GM10847 (cell line): ENCODE measurements around the gene CHD9.
A peak's percentile ranks its signal among the peaks of the same experiment; 100 is the strongest.

Experiments used
- POLR2A ChIP-seq: IDR thresholded peaks from 2 replicates; pipeline ENCODE4 v1.6.1; 2011; ENCODE audit not compliant: insufficient read length; ENCODE audit errors: extremely low read depth

The CHD9 gene

DNA sequence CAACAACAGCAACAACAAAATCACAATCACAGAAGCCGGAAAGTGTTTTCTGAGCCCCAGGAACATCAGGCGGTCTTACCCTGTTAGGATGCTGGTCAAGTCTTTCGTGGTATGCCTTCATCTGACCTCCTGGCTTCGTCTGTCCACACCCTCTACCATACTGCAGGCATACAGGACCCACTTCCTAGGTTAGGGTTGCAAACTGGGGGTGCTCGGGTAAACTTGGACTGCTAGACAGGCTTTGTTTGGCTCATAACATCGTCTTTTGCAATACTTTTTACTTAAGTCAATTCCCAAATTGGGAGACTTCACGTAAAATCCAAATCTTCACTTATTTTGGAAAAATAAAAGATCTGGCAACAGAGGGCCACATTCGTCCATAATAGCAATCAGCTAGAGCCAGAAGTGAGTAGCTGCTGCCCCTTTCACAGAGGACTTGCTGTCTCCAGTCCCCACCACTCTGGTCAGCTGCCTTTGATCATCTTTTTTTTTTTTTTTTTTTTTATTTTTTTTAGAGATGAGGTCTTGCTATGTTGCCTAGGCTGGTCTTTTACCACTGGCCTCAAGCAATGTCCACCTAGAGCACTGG is 30.0 kb downstream of the CHD9 start:
- TF ChIP-seq POLR2A = no peak

DNA sequence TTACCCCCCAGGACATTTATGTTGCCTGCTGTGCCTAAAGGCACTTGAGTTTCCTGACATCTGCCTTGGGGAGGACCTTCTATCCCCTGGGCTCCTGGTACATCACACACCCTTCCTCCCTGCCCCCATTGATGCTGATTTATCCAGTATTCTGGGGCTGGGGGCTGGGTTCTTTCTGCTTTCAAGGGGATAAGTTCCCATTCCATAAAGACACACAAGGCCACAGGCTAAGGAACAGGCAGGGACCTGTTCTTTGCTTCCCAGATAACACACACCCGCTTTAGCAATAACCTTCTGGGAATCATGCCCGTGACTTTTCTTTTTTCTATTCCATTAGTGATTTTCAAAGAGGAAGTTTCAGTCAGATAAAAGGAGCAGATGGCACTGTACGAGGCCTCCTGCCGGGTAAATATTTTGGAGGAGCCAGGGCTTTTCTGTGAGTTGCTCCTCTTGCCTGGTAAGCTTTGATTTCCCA is 30.6 kb downstream of the CHD9 start:
- no peak for TF ChIP-seq POLR2A

DNA sequence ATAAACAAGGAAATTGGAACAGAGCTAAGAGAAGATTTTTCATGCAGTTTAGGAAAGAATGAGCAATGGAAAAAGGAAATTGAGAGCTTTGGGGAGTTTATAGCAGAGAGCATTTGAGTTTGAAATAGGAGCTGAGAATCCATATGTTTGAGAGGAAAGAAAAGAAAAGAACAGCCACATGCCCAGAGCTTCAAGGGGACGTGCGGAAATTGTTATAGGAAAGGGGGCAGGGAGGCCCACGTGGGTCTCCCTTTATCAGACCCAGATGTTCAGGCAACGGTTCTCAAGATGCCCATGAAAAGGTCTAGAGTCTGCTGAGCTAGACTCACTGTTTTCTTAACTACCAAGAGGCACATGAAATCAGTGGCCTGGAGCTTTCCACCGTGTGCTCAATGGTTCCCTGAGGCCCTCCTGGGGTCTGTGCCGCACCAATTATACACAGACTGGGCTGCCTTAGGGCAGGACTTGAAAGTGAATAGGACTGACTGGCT is 31.2 kb downstream of the CHD9 start:
- no peak for TF ChIP-seq POLR2A

DNA sequence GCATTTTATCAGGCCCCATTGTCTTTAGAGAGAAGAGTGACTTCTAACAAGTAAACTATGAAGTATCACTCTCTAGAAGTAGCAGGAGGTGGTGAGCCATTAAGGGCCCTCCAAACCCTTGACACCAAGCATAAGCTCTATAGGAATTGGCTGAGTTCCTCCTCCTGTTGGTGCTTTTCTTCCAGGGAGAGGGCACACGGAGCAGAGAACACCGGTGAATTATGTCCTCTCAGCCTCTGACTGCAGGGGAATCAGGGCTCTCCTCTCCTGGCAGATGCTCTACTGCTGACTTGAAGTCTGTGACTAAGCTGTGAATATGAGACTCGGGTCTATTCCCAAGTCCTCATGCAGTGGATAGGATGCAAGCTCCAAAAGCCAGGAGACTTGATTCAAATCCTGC is 32.3 kb downstream of the CHD9 start:
- no peak for TF ChIP-seq POLR2A

DNA sequence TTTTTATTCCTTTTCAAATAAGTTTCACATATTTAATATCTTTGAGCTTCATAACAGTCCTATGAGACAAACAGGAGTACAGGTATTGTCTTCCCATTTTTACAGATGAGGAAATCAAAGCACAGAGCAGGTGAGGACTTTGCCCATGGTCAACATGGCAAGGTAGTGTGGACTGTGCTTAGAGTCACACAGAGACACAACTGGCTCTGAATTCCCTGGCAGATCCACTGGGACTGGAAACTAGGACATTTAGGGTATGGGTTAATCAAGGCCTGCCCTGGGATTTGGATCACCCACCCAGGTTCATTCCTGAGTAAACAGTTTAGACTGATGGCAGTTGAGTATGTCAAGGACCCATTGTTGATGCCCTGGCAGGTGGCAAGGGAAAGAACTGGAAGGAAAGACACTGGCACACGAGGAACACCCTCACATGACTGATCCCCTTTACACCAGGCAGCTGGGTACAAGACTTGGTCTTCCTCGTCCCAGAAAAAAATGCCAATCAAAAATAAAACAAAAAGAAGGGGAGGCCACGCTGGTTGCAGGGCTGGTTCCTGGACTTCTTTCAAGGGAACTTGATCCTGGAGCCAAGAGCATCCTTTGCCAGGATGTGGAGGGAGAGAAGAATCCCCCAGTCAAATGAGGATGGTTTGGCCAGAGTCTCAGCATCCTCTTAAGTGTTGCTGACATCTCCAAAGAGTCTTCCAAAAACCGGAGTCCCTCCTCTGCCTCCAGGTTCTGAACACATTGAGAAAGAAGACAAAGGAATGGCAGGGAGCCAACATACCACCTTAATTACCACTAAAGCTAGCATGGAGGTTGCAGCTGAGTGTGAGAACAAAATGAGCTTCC is 34.9 kb downstream of the CHD9 start:
- TF ChIP-seq POLR2A = no peak

DNA sequence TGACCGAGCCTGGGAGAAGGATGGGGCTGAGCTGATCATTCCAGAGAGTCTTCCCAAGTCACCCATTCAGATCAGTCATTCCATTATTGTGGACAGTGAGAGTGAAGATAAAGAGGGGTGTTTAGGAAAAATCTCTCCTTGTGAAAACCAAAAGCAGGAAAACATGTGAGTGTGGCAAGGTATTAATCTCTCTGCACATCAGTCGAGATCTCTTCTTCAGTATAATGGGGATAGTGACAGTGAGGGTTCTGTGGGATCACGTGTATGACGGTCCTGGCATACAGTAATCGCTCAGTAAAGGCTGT is 35.4 kb downstream of the CHD9 start:
- no peak for TF ChIP-seq POLR2A

DNA sequence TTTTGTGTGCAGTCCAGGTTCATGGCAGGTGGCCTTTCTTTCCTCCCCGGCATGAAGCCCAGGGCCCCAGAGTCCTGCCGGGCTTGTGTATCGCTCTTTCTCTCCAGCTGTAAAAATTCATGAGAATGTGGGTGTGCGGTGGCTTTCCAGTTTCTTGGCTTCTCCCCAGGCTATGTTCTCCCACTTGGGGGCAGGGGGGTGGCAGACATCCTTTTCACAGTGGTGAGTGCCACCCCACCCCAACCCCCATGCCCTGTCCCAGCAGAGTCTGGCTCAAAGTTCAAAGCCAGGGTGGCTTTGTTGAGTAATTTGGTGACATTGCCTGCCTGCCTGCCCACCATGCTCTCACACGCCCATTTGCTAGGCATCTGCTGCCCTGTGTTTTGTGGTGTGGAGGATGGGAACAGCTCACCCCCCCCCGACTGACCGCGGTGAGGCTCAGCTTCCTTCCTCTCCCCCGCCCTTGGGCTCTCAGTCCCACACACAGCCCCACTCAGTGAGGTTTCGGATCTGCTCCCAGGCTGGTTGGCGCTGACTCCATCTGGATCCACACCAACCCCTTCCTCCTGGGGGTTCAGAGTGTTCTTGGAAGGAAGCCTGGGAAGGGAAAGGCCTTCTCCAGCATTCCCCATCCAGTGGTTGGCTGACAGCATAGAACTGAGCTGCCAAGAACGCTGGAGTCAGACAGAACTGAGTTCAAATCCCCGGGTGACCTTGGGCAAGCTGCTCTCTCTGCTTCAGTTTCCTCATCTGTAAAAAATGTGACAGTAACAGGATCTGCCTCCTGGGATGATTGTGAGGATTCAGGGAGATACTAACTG is 36.0 kb downstream of the CHD9 start:
- TF ChIP-seq POLR2A = peak; percentile 24

DNA sequence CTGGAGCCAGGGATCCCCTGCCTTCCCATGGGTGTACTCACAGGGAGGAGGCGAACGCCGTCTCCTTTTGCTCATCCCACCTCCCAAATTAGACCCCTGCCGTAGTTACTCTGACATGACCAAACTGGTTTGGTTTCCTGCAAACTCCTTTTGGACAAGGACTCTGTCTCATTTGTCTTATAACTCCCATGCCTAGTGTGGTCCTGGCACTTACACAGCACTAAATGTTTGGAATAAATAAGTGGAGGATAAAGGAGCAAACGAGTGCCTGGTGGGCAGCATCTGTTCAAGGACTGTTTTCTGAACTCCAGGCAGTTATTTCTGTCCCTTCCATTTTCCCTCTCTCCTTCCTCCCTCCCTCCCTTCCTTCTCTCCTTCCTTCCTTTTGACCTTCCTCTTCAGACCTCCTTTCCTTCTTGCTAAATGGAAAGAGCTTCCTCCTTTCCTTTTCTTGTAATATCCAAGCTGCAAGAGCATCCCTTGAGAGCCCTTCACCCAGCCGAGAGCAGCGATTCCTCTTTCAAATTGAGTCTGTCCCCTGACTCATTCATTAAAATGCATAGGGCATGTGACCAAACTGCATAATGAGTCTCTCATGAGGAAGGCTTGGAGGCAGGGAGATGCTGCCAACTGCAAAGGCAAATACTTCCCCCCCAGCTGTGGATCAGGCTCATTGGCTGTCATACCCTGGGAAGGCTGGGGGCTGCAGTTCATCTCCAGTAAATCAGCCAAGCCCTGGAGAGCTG is 36.8 kb downstream of the CHD9 start:
- no peak for TF ChIP-seq POLR2A

DNA sequence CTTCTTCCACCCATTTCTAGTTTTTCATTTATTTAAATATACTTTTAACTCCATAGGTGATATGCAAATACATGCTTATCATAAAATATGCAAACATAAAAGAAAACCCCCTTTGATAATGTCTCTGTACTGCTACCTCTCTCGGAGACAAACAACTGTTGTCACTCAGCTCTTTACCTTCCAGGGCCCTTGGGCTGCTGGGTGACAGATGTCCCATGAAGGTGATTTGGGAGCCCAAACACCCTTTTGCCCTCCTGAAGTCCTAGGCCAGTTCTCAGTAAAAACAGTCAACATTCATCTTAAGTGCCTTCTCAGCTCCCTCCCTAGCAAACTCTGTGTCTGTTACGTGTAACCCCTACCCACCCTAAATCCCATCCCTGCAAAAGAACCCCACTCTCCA is 37.5 kb downstream of the CHD9 start:
- TF ChIP-seq POLR2A = no peak

DNA sequence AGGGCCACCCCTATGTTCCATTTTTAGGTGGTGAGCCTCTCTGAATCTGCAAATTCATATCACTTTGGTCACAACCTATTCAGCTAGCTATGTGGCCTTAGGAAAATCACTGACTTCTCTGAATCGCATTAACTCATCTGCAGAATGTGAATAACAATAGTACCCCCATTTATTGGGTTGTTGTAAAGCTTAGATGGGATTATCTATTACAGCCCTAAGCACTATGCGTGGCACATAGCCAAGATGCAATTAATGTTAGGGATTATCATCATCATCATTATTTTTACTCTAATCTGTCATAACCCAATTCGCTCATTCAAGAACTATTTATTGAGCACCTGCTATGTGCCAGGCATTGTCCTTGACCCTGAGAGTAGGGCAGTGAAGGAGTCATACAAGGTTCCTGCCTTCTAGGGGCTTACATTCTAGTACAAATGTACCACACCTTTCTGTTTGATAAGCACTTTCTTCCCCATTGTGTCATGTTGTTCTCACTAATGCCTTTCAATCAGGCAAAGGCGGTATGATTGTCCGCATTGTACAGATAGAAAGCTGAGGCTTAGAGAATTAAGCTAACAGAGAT is 38.5 kb downstream of the CHD9 start:
- TF ChIP-seq POLR2A = no peak

DNA sequence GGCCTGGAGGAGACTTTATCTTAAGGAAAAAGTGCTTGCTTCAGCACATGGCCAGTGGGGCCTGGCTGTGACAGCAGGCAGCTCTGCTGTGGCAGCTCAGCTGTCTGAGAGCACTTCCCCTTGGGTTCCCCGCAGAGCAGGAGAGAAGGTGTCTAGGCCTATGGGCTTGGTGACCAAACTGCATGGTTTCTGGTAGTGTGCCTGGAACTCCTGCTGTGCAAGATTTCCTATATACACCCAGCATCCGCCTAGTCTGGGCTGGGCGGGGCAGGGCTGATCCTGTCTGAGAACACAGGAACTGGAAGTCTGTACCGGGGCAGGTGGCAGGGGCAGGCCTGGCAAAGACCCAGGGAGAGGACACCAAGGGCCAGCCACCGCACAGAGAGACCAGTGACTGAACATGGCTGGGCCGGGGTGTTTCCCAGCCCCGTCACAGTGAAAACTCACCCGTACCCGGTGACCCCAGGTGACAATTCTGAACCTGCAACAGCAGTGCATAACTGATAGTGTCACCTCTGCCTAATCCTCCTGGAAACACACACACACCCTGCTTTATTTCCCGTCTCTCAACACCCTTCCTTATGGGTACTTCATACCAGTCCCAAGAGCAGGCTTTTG is 39.3 kb downstream of the CHD9 start:
- TF ChIP-seq POLR2A = peak; percentile 11

DNA sequence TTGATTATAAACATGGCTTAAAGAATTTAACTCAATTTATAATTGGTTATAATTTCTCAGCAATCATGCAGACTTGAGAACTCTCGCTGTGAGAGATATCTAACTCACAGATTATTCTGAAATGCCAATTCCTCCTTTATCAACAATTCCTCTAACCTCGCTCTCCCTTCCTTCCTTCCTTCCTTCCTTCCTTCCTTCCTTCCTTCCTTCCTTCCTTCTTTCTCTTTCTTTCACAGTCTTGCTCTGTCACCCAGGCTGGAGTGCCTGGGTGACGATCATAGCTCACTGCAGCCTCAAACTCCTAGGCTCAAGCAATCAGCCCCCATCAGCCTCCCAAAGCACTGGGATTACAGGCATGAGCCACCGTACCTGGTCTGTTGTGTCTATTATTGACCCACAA is 42.4 kb downstream of the CHD9 start:
- no peak for TF ChIP-seq POLR2A

DNA sequence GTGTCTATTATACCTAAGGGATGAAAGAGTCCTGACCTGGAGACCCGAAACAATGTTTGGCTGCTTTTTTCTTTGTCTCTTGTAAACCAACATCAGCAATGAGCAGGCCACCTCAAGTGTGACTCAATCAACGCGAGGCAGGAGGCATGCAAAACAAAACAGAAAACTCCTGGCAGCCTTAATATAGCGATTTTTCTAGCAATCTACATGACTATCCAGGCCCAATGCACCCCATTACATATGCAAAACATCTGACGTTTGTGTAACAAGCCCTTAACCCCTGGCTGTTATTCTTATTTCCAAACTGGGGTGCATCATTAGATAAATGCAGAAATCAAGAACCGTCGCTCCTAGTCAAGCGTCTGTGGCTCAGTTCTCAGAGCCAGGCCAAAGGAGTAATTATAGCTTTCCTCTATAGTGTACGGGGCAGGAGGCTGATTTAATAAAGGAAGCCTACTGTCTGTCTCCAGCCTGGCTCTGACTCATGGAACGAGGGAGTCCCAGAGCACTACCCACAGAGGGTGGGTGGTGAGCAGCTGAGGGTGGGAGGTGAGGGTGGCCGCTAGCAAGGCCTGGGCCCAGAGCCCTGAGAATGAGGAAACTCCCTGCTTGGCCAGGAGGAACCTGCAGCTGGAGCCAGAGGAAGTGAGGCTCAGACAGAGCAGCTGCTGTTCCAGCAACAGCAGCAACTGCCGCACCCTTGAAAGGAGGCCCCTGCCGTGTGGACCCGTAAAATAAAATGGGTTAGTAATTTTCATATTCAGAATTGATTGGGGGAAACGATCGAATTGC is 43.9 kb downstream of the CHD9 start:
- TF ChIP-seq POLR2A = peak; percentile 45
